Dedifferentiated amniotic fluid mesenchymal stem cell (primary cell): ENCODE results near the gene A2M.

Source experiments
- DNase-seq: peaks from one replicate; pipeline ENCODE4 v3.0.0-alpha.2; 2016; ENCODE audit errors: extremely low spot score

Gene A2M

GRCh38 chr12:9099552-9100190 is 16.0 kb downstream of the A2M start:
- no peak for DNase-seq

- no peak for DNase-seq
These were observed 17.2 kb downstream of the A2M start for GRCh38 chr12:9098463-9099026.

- DNase-seq: no peak
These were observed 17.6 kb downstream of the A2M start for GRCh38 chr12:9098115-9098452.

GRCh38 chr12:9096563-9097176 is 19.0 kb downstream of the A2M start:
- no peak for DNase-seq

GRCh38 chr12:9095322-9095721 is 20.4 kb downstream of the A2M start:
- no peak for DNase-seq

GRCh38 chr12:9094512-9095206 is 21.1 kb downstream of the A2M start:
- DNase-seq: no peak

- no peak for DNase-seq
These were observed 23.7 kb downstream of the A2M start for GRCh38 chr12:9091891-9092598.

- no peak for DNase-seq
These were observed 25.5 kb downstream of the A2M start for GRCh38 chr12:9090220-9090619.

- no peak for DNase-seq
These were observed 28.5 kb downstream of the A2M start for GRCh38 chr12:9087087-9087835.

- DNase-seq: no peak
These were observed 29.6 kb downstream of the A2M start for GRCh38 chr12:9086087-9086486.

GRCh38 chr12:9084417-9084816 is 31.3 kb downstream of the A2M start:
- no peak for DNase-seq

- DNase-seq: no peak
These were observed 31.9 kb downstream of the A2M start for GRCh38 chr12:9083793-9084192.

GRCh38 chr12:9081667-9082427 is 33.9 kb downstream of the A2M start:
- DNase-seq: no peak

- DNase-seq: no peak
These were observed 35.6 kb downstream of the A2M start for GRCh38 chr12:9079883-9080675.

- no peak for DNase-seq
These were observed 36.6 kb downstream of the A2M start for GRCh38 chr12:9079082-9079481.

GRCh38 chr12:9077152-9078031 is 38.3 kb downstream of the A2M start:
- DNase-seq: no peak

- no peak for DNase-seq
These were observed 39.0 kb downstream of the A2M start for GRCh38 chr12:9076733-9077132.

GRCh38 chr12:9075138-9075535 is 40.6 kb downstream of the A2M start:
- DNase-seq: no peak

- no peak for DNase-seq
These were observed 41.1 kb downstream of the A2M start for GRCh38 chr12:9074484-9075137.
